Glomerular endothelial cell (primary cell): ENCODE data around the gene LY86. TPM values are rescaled to one million over a fixed set of nuclear protein-coding genes. Genes with fewer than 3 reads are reported as not detected.

Experiments
- DNase-seq: peaks from one replicate; pipeline ENCODE4 v3.0.0-alpha.2; 2011; ENCODE audit warnings: low read depth, low spot score; ENCODE audit errors: extremely low read depth
- total RNA-seq: library from RNA; depleted of rRNA; stranded (reverse); fragments of >200 nt; gene quantifications from 2 replicates; pipeline ENCODE4 v1.2.3, GENCODE V29; 2015

LY86 gene
- total RNA-seq, 1 donor from 2014 or later = not detected

DNA sequence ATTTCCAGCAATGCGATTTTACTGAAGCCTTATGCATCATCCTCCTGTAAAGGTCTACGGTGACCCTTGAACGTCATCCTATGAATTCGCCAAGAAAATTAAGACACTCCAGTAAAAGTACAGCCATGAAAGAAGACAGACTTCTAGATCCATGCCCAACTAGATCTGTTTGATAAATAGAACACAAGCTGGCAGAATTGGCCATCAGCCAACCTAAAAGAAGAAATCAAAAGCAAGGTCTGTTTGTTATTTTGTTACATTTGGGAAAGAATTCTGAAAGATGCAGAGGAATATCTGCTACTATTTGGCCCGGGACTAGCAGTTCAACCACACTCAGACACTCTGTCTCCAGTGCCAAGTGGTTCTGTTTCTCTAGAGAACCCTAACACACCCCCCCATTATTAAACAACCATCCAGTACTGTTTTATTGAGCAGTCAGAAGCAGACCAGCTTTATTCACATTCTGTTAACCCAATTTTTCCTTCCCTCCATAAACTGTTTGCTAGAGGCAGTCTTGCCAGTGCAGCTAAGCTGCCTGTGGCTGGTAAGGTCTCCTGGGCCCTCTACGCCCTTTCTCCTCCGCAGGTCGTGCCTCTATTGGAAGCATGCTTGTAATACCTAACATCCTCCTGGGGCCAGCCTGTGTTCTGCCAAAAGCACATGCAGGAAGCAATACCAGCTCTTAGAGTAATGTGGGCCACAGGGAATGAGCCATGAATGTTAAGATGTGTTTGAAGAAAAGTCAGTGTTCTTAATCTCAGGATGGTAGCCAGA, 30.7 kb downstream of the LY86 start:
- no peak for DNase-seq

GRCh38 chr6:6620766-6621425, 32.4 kb downstream of the LY86 start:
- DNase-seq = no peak

GRCh38 chr6:6622501-6622900, 34.0 kb downstream of the LY86 start:
- DNase-seq = no peak

GRCh38 chr6:6623553-6623952, 35.0 kb downstream of the LY86 start:
- DNase-seq = no peak

GRCh38 chr6:6624269-6624990, 35.9 kb downstream of the LY86 start:
- no peak for DNase-seq

GRCh38 chr6:6626187-6626586, 37.7 kb downstream of the LY86 start:
- no peak for DNase-seq

- DNase-seq = no peak
These were observed 40.9 kb downstream of the LY86 start for GRCh38 chr6:6629402-6629801.

DNA sequence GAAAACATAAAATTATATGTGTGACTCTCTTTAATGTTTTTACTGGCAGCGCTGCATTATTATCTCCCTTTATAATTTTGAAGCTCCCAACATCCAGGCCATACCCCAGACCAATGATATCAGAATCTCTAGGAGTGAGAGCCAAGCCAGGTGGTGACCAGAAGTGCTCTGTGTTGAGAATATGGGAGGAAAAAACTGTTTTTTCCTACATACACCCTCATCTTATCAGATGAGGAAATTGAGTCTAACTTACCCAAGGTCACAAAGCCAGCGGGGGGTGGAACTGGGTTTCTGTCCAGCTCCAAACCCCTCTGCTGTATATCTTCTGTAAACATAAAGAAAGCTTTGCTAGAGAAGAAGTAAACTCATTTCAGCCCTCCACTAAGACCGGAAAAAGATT, 42.5 kb downstream of the LY86 start:
- no peak for DNase-seq

- no peak for DNase-seq
These were observed 43.2 kb downstream of the LY86 start for GRCh38 chr6:6631534-6632276.

GRCh38 chr6:6633898-6634734, 45.6 kb downstream of the LY86 start:
- DNase-seq = no peak

DNA sequence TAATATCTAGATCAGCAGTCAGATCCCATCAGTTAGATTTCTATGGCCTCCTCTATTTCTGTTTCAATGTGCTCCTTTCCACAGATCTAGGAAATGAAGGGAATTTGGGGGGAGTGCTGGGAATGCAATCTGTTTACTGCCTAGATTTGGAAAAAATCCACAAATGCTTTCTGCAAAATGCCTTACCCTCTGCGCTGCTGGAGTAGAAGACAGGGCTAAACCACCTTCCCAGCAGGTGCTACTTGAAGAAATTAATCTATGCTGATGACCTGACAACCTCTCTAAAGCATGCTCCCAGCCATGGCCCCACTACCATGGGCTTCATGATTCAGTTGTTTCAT, 46.2 kb downstream of the LY86 start:
- DNase-seq = no peak

DNA sequence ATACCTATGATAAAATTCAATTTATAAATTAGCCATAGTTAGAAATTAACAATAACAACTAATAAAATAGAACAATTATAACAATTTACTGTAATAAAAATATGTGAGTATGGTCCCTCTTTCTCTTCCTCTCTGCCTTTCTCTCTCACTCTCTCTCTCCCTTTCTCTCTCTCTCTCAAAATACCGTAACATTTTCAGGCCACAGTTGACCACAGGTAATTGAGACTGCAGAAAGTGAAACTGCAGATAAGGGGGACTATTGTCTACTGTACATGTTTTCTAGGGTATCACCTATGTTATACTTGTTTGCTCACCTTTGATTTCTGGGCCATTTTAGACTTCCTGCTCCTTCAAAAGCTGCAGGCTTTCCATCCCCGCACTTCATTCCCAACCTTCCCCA, 46.8 kb downstream of the LY86 start:
- no peak for DNase-seq

GRCh38 chr6:6635869-6636268, 47.3 kb downstream of the LY86 start:
- no peak for DNase-seq

- no peak for DNase-seq
These were observed 51.1 kb downstream of the LY86 start for GRCh38 chr6:6639572-6639971.

GRCh38 chr6:6640926-6641325, 52.4 kb downstream of the LY86 start:
- no peak for DNase-seq

- DNase-seq = no peak
These were observed 54.9 kb downstream of the LY86 start for GRCh38 chr6:6643398-6643797.

DNA sequence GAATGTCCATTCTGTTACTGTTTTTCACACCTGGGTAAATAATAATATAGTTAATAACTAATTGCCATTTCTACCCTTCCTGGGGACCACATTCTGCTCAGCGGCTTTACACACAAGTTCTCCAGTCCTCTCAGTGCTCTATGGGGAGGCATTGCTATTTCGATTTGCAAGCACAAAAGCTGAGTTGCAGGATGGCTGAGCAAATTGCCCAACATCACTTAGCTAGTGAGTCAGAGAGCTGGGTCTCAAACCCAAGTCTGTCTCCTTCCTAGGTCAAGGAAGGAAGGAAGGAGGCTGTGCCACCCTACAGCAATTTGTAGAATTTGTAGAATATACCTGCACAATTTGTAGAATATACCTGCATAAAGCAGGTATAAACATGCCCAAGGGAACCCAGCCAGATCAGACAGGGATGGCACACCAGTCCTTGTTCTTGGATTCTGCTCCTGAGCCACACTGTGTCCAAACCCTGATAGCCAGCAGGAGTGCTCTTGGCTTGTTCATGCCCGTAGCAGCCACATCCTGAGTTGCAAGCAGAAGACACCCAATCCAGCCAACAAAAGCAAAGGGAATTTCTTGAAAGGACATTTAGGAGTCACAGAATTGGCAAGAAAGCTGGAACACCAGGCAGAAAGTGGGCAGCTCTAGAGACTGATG, 56.9 kb downstream of the LY86 start:
- DNase-seq = no peak

- no peak for DNase-seq
These were observed 57.9 kb downstream of the LY86 start for GRCh38 chr6:6646384-6646783.

- no peak for DNase-seq
These were observed 58.3 kb downstream of the LY86 start for GRCh38 chr6:6646859-6647258.
